ENCODE measurements around the gene LCE3D. TPM values are rescaled to one million over a fixed set of nuclear protein-coding genes. Genes with fewer than 3 reads are reported as not detected.
"Not testable (repeated sequence)": the region's sequence is repeated elsewhere in the genome, so short reads cannot be mapped to it uniquely, and the experiment has no call there.

Gene LCE3D
- total and polyA plus RNA-seq, 9 donors = not detected

- Histone ChIP-seq H3K27me3 (no peaks in the 10 kb centered on the region), H3K9me3 (no peaks in the 10 kb centered on the region), H3K4me1 (ENCODE audit: insufficient read depth) (no peaks in the 10 kb centered on the region), H3K4me3 (no peak overlapping the region), H3K36me3 (no peaks in the 10 kb centered on the region), H3K27ac (no peak overlapping the region)
- no peak for DNase-seq
- intact Hi-C loops (cut with DNase I) = no loop called here
- TF ChIP-seq POLR2A (IDR thresholded peaks at IDR 0.05) (no peak), EP300 (IDR thresholded peaks at IDR 0.05) (no peak)
- TF ChIP-seq, protein P1, sequence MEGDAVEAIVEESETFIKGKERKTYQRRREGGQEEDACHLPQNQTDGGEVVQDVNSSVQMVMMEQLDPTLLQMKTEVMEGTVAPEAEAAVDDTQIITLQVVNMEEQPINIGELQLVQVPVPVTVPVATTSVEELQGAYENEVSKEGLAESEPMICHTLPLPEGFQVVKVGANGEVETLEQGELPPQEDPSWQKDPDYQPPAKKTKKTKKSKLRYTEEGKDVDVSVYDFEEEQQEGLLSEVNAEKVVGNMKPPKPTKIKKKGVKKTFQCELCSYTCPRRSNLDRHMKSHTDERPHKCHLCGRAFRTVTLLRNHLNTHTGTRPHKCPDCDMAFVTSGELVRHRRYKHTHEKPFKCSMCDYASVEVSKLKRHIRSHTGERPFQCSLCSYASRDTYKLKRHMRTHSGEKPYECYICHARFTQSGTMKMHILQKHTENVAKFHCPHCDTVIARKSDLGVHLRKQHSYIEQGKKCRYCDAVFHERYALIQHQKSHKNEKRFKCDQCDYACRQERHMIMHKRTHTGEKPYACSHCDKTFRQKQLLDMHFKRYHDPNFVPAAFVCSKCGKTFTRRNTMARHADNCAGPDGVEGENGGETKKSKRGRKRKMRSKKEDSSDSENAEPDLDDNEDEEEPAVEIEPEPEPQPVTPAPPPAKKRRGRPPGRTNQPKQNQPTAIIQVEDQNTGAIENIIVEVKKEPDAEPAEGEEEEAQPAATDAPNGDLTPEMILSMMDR (IDR thresholded peaks at IDR 0.05) = no peak
- 76 to 88% (median 80%) methylated on average over 14 of the region's 14 CpGs for WGBS, 3 donors
Observed at GRCh38 chr1:152565535-152566215, 14.6 kb downstream of the LCE3D start.

GRCh38 chr1:152565115-152565514 is 15.2 kb downstream of the LCE3D start:
- no peaks in the 10 kb centered on the region for H3K36me3 ChIP-seq
- no peak overlapping the region for H3K27ac ChIP-seq
- no peaks in the 10 kb centered on the region for H3K4me1 ChIP-seq (ENCODE audit: insufficient read depth)
- TF ChIP-seq POLR2A (IDR thresholded peaks at IDR 0.05) (no peak), EP300 (IDR thresholded peaks at IDR 0.05) (no peak)
- TF ChIP-seq, protein P1 (IDR thresholded peaks at IDR 0.05) = no peak
- H3K27me3 ChIP-seq = no peaks in the 10 kb centered on the region
- no peaks in the 10 kb centered on the region for H3K9me3 ChIP-seq
- WGBS, 3 donors = 62 to 69% (median 67%) methylated on average over 2 of the region's 2 CpGs
- H3K4me3 ChIP-seq = no peak overlapping the region
- DNase-seq = no peak
- intact Hi-C loops (cut with DNase I) = no loop called here

GRCh38 chr1:152548358-152548757 is 32.0 kb downstream of the LCE3D start:
- H3K27ac ChIP-seq; H3K9me3 ChIP-seq; H3K27me3 ChIP-seq; H3K36me3 ChIP-seq; intact Hi-C loops (cut with DNase I); DNase-seq; H3K4me1 ChIP-seq (ENCODE audit: insufficient read depth); H3K4me3 ChIP-seq: not testable (repeated sequence)
- WGBS, 3 donors = 67 to 78% methylated on average over 1 of the region's 1 CpG; no CpG with 5 or more reads in 1 of the 3 donors

DNA sequence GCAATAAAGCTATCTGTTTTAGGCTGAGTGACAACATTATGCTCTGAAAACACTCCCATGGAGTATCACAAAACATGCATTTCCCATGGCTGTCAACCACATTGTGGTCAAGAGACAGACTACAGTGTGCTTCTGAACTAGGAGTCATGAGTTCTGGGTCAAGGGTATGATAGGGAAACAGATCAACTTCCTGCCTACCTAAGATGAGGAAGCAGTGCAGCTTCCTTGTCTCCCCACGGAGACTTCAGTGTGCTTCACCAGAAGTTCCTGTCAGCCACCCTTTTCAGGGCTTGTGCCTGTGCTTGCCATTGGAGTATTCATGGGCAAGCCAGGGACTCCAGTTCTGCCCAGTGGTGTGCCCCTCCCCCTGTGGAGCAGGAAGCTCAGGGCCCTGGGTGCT is 33.6 kb downstream of the LCE3D start:
- no peaks in the 10 kb centered on the region for H3K9me3 ChIP-seq
- intact Hi-C loops (cut with DNase I) = no loop called here
- no peaks in the 10 kb centered on the region for H3K27me3 ChIP-seq
- WGBS, 3 donors = 59 to 80% (median 73%) methylated on average over 1 of the region's 1 CpG
- H3K4me1 ChIP-seq (ENCODE audit: insufficient read depth) = no peaks in the 10 kb centered on the region
- H3K27ac ChIP-seq = no peak overlapping the region
- no peak overlapping the region for H3K4me3 ChIP-seq
- H3K36me3 ChIP-seq = no peaks in the 10 kb centered on the region
- DNase-seq = no peak
- TF ChIP-seq POLR2A (IDR thresholded peaks at IDR 0.05) (no peak), EP300 (IDR thresholded peaks at IDR 0.05) (no peak)
- TF ChIP-seq, protein P1 (IDR thresholded peaks at IDR 0.05) = no peak

DNA sequence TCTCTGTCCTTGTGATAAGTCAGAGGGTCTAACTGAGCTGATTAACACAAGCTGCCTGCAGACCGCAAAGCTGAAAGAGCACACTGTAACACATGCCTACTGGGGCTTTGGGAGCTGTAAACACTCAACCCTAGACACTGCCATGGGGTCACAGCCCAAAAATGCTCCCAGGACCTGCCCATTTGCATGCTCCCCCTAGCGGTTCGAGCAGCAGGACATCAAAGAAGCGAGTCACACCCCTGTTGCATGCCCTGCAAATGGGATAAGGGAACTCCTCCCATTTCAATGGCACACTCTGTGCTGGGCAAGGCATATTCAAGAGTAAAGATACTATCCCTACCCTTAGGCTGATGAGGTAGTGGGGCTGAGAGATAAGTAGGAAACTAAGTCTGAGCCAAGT is 36.5 kb downstream of the LCE3D start:
- Histone ChIP-seq H3K9me3 (no peaks in the 10 kb centered on the region), H3K4me1 (ENCODE audit: insufficient read depth) (no peaks in the 10 kb centered on the region), H3K36me3 (no peaks in the 10 kb centered on the region), H3K27me3 (no peaks in the 10 kb centered on the region), H3K4me3 (no peak overlapping the region), H3K27ac (no peak overlapping the region)
- intact Hi-C loops (cut with DNase I) = no loop called here
- no peak for DNase-seq
- 41 to 60% (median 41%) methylated on average over 4 of the region's 4 CpGs for WGBS, 3 donors
- TF ChIP-seq POLR2A (IDR thresholded peaks at IDR 0.05) (no peak), EP300 (IDR thresholded peaks at IDR 0.05) (no peak)
- TF ChIP-seq, protein P1 (IDR thresholded peaks at IDR 0.05) = no peak

Data from ovary (tissue), 9 donors.